GM21619 (cell line): ENCODE data around the gene BROX.

ENCODE experiments used
- ATAC-seq: cut with Tn5 transposase; IDR thresholded peaks from one replicate; pipeline ENCODE4 v1.9.1; 2021; ENCODE audit not compliant: unreplicated experiment

The BROX gene

GRCh38 chr1:222772996-222773379 lies 60.6 kb downstream of the BROX start:
- peak; percentile 85 for ATAC-seq

DNA sequence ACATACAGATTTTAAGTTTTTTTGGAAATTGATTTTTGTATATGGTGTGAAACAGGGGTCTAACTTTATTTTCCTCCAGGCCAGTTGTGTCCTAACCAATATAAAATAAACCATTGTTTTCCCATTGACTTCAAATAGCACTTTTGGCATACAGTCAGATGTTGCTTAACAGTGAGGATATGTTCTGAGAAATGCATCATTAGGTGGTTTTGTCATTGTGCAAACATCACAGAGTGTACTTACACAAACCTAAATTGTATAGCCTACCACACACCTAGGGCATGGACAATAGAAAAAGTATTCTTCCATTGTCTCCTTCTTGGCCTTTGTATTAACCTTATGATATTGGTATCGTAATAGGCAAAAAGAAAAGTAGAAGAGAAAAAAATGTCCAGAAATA lies 65.1 kb downstream of the BROX start:
- no peak for ATAC-seq

DNA sequence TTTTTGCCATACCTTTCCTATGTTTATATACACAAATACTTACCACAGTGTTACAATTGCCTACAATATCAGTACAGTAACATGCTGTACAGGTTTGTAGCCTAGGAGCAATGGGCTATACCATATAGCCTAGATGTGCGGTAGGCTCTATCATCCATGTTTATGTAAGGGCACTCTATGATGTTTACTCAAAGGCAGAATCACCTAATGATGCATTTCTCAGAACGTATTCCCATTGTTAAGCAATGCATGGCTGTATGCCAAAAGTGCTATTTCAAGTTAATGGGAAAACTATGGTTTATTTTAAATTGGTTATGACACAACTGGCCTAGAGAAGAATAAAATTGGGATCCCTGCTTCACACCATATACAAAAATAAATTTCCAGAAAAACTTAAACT lies 65.6 kb downstream of the BROX start:
- no peak for ATAC-seq

GRCh38 chr1:222781251-222781650 lies 68.9 kb downstream of the BROX start:
- ATAC-seq: no peak

- ATAC-seq: no peak
These were observed 70.7 kb downstream of the BROX start for GRCh38 chr1:222783051-222783450.

DNA sequence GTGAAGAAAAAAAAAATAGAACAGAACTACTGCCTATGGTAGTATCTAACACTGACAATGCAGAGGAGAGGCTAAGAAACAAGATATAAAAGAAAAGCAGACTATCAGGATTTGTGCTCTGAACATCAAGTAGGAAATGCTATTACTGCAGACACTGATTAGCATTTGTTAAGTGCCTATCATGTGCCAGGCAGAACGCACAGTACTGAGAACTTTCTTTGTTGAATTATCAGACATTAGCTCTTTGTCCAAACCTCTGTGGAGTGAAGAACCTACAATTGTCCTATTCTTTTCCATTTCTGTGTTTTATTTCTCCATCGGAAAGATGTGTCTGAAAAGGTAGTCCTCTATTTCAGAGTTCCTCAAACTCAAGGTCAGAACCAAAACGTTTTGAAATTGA lies 72.0 kb downstream of the BROX start:
- no peak for ATAC-seq
